Right lobe of liver (tissue), 6 donors: ENCODE measurements around the gene RABEP2. TPM values are rescaled to one million over a fixed set of nuclear protein-coding genes. Genes with fewer than 3 reads are reported as not detected.

Experiments
- ATAC-seq, 4 donors: fragments of 200-7000 bp; cut with Tn5 transposase; one replicate each; pipeline ENCODE4 v1.9.1; 2020; ENCODE audit warnings: mild to moderate bottlenecking in 4 of 4, moderate library complexity in 4 of 4
- DNase-seq, 3 donors: peaks; one replicate each; pipeline ENCODE4 v3.0.0-alpha.2; 2020
- H3K27ac ChIP-seq, 3 donors: fragments of 200-600 bp; one replicate each; pipeline ENCODE4 v1.8.0; 2022
- H3K27me3 ChIP-seq, 2 donors: fragments of 200-600 bp; one replicate each; pipeline ENCODE4 v1.8.0; 2022
- H3K36me3 ChIP-seq, 4 donors: fragments of 200-600 bp; sonication (generic) in 1 of 4; one replicate each; pipeline versions ENCODE4 v1.5.1 to v1.8.0; 2017 to 2022; ENCODE audit warnings: control low read depth in 1 of 4
- H3K4me1 ChIP-seq, 4 donors: fragments of 200-600 bp; sonication (generic) in 1 of 4; one replicate each; pipeline versions ENCODE4 v1.5.1 to v1.8.0; 2017 to 2022; ENCODE audit warnings: control low read depth in 1 of 4
- H3K4me3 ChIP-seq, 3 donors: fragments of 200-600 bp; one replicate each; pipeline ENCODE4 v1.8.0; 2022
- H3K9me3 ChIP-seq, 4 donors: fragments of 200-600 bp; sonication (generic) in 1 of 4; one replicate each; pipeline versions ENCODE4 v1.5.1 to v1.8.0; 2017 to 2022; ENCODE audit warnings: control low read depth in 1 of 4
- POLR2A ChIP-seq: fragments of 450-650 bp; IDR thresholded peaks from one replicate; pipeline ENCODE4 v1.6.1; 2017; ENCODE audit warnings: antibody characterized with exemption, mild to moderate bottlenecking
- WGBS: methylation state at CpG from one replicate; pipeline ENCODE4 v1.1.6; 2018; ENCODE audit warnings: low coverage, low lambda C conversion rate; ENCODE audit not compliant: insufficient coverage; ENCODE audit errors: missing lambda C conversion rate; 5-methylcytosine and 5-hydroxymethylcytosine counted together
- intact Hi-C, 2 donors: fragments of 100-400 bp; cut with DNase I; formaldehyde crosslinking; loops; one replicate each; pipeline versions ENCODE4 v1.11.2 to v1.14.1; 2022
- total RNA-seq, 6 experiments: library from RNA; depleted of rRNA in 2 of 6; stranded (reverse); fragments of >200 nt in 2 of 6; fragmentation: NEBNext Ultra II Directional in 3 of 6; extraction: Animal tissue kit (Norgen Biotek cat#: 25700) in 3 of 6; gene quantifications; one replicate each; pipeline versions ENCODE4 v1.1.0 to v1.2.4, GENCODE V29; 2016 to 2023
- TF ChIP-seq, protein P1 (sequence below), 4 donors: fragments of 200-600 bp in 3 of 4; fragments of 450-650 bp in 1 of 4; IDR thresholded peaks; one replicate each; pipeline versions ENCODE4 v1.5.1 to v1.8.0; 2016 to 2022; ENCODE audit warnings: antibody characterized with exemption in 4 of 4, mild to moderate bottlenecking in 2 of 4
- donor health status: DM: no; HTN: yes; CAD: no.
- donor health status: DM: no; HTN: no; CAD: no.
- donor health status: DM: no; HTN: no; CAD: no.
- donor health status: DM: no; HTN: yes; CAD: no.
- donor health status: DM: no; HTN: yes; CAD: no.

The RABEP2 gene
- total RNA-seq, 6 experiments from 2014 or later = 5.0 to 21.0 (median 9.1) TPM

DNA sequence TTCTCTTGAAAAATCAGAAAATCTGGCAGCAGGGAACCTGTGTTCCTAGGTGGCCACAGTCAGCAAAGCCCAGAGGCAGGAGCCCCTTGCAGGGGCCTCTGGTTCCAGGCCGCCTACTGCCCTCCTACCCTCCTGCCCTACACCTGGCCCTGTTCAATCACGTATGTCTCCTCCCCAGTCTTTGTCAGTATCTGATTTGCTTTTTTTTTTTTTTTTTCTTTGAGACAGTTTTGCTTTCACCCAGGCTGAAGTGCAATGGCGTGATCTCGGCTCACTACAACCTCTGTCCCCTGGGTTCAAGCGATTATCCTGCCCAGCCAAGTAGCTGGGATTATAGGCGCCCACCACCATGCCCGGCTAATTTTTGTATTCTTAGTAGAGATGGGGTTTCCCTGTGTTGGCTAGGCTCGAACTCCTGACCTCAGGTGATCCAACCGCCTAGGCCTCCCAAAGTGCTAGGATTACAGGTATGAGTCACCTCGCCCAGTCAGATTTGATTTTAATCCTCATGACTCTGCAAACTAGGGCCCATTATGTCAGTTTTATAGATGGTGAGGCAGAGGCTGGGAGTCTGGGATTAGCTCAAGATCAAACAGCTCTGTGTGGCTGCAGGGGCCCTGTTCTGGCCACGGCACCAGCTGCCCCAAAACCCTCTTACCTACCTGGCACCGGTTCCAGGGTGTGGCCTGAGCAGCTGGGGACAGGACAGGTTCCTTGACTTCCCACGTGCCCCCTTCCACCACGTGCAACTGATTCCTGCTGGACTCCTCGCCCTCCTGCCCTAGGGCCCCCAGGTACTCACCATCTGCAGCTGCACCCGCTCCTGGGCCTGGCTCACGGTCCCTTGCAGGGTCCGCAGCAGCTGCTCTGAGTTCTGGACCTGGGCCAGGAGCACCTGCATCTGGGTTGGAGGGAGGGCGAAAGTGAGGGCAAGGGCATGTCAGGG, 14.7 kb downstream of the RABEP2 start:
- ATAC-seq (peak in 1 of 4 donors; percentile 15), DNase-seq (no peak)
- no peak for TF ChIP-seq POLR2A
- TF ChIP-seq, protein P1, sequence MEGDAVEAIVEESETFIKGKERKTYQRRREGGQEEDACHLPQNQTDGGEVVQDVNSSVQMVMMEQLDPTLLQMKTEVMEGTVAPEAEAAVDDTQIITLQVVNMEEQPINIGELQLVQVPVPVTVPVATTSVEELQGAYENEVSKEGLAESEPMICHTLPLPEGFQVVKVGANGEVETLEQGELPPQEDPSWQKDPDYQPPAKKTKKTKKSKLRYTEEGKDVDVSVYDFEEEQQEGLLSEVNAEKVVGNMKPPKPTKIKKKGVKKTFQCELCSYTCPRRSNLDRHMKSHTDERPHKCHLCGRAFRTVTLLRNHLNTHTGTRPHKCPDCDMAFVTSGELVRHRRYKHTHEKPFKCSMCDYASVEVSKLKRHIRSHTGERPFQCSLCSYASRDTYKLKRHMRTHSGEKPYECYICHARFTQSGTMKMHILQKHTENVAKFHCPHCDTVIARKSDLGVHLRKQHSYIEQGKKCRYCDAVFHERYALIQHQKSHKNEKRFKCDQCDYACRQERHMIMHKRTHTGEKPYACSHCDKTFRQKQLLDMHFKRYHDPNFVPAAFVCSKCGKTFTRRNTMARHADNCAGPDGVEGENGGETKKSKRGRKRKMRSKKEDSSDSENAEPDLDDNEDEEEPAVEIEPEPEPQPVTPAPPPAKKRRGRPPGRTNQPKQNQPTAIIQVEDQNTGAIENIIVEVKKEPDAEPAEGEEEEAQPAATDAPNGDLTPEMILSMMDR (IDR thresholded peaks at IDR 0.05) = no peak
- 83% methylated on average over 5 of the region's 19 CpGs for WGBS
- H3K36me3 ChIP-seq = peaks cover 0 to 14% (median 1%) of the 10 kb centered on the region in 4 donors
- H3K4me3 ChIP-seq = no peak overlapping the region
- intact Hi-C loops = no loop called here
- H3K9me3 ChIP-seq = no peaks in the 10 kb centered on the region
- H3K4me1 ChIP-seq = no peaks in the 10 kb centered on the region
- H3K27ac ChIP-seq = no peak overlapping the region
- no peaks in the 10 kb centered on the region for H3K27me3 ChIP-seq

GRCh38 chr16:28905800-28906372, 19.2 kb downstream of the RABEP2 start:
- H3K4me3 ChIP-seq = no peak overlapping the region
- ATAC-seq (no peak), DNase-seq (no peak)
- no peak for TF ChIP-seq POLR2A
- TF ChIP-seq, protein P1 (IDR thresholded peaks at IDR 0.05) = no peak
- no peaks in the 10 kb centered on the region for H3K9me3 ChIP-seq
- intact Hi-C loops = no loop called here
- H3K4me1 ChIP-seq = no peaks in the 10 kb centered on the region
- 91% methylated on average over 6 of the region's 24 CpGs for WGBS
- peaks cover 0 to 4% (median 0%) of the 10 kb centered on the region in 4 donors for H3K36me3 ChIP-seq
- H3K27ac ChIP-seq = no peak overlapping the region
- no peaks in the 10 kb centered on the region for H3K27me3 ChIP-seq

DNA sequence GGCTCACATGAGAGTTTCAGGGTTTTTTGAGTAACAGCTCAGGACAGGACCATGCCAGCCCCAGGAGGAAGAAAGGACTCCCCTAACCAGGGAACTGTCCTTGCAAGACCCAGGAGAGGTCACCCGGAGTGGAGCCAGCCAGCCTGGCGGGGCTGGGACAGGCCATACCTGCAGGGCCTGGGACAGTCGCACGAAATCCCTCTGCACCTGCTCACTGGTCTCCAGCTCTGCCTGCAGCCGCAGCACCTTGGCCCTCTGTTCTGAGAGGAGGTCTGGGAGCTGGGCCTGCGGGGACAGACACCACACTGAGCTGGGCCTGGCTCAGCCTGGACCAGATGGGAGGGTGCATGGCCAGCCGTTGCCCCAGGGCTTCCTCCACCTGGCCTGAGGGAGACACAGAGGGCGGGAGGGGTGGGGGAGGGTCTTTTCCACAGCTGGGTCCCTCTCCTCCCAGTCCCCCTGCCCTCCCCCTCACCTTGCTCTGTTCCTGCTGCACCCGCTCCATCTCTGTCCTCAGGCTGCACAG, 19.7 kb downstream of the RABEP2 start:
- intact Hi-C loops = no loop called here
- H3K27ac ChIP-seq = no peak overlapping the region
- no peaks in the 10 kb centered on the region for H3K27me3 ChIP-seq
- no peak for ATAC-seq
- no peaks in the 10 kb centered on the region for H3K9me3 ChIP-seq
- peaks cover 0 to 4% (median 0%) of the 10 kb centered on the region in 4 donors for H3K36me3 ChIP-seq
- no CpG with 5 or more reads among the region's 9 CpGs for WGBS
- no peak overlapping the region for H3K4me3 ChIP-seq
- TF ChIP-seq POLR2A = no peak
- TF ChIP-seq, protein P1 (IDR thresholded peaks at IDR 0.05) = no peak
- DNase-seq = no peak
- no peaks in the 10 kb centered on the region for H3K4me1 ChIP-seq

DNA sequence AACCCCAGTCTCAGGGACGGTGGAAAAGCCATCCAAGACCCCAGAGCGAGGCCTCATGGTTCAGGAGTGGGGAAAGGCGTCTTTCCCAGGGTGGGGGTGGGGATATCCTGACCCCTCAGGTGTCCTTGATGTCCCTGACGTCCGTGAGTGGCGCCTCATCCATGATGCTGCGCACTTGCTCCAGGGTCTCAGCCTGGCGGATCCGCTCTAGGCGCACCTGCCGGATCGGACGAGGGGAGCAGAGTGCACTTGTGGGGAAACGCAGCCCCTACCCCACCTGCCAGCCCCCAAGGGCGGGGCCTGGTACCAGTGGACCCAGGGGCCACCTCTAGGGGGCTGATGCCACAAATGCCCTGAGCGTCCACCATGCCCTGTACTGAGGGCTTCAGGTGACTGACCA, 20.2 kb downstream of the RABEP2 start:
- Histone ChIP-seq H3K4me1 (no peaks in the 10 kb centered on the region), H3K9me3 (no peaks in the 10 kb centered on the region), H3K27ac (no peak overlapping the region), H3K36me3 (peaks cover 0 to 4% (median 0%) of the 10 kb centered on the region in 4 donors), H3K4me3 (no peak overlapping the region), H3K27me3 (no peaks in the 10 kb centered on the region)
- no peak for ATAC-seq
- intact Hi-C loops = no loop called here
- WGBS = no CpG with 5 or more reads among the region's 16 CpGs
- TF ChIP-seq POLR2A = no peak
- TF ChIP-seq, protein P1 (IDR thresholded peaks at IDR 0.05) = no peak
- DNase-seq = no peak
